Left ventricle myocardium superior (tissue), 1 donor: Measurements from ENCODE around the gene SOCS2. TPM values are rescaled to one million over a fixed set of nuclear protein-coding genes. Genes with fewer than 3 reads are reported as not detected.

Experiments
- ATAC-seq: fragments of 200-7000 bp; cut with Tn5 transposase; one replicate; pipeline ENCODE4 v1.9.1; 2020; ENCODE audit warnings: mild to moderate bottlenecking, moderate library complexity
- DNase-seq: peaks from one replicate; pipeline ENCODE4 v3.0.0-alpha.2; 2020
- intact Hi-C: fragments of 100-400 bp; cut with micrococcal nuclease; formaldehyde crosslinking; loops from one replicate; pipeline ENCODE4 v1.11.0; 2022
- total RNA-seq: library from RNA; stranded (reverse); fragmentation: NEBNext Ultra II Directional; extraction: Animal tissue kit (Norgen Biotek cat#: 25700); gene quantifications from one replicate; pipeline ENCODE4 v1.2.1, GENCODE V29; 2021
- donor health status: DM: no; HTN: yes; CAD: no; lungs with severe emphysema.

SOCS2 gene
- total RNA-seq, 1 donor from 2014 or later = 9.0 TPM

DNA sequence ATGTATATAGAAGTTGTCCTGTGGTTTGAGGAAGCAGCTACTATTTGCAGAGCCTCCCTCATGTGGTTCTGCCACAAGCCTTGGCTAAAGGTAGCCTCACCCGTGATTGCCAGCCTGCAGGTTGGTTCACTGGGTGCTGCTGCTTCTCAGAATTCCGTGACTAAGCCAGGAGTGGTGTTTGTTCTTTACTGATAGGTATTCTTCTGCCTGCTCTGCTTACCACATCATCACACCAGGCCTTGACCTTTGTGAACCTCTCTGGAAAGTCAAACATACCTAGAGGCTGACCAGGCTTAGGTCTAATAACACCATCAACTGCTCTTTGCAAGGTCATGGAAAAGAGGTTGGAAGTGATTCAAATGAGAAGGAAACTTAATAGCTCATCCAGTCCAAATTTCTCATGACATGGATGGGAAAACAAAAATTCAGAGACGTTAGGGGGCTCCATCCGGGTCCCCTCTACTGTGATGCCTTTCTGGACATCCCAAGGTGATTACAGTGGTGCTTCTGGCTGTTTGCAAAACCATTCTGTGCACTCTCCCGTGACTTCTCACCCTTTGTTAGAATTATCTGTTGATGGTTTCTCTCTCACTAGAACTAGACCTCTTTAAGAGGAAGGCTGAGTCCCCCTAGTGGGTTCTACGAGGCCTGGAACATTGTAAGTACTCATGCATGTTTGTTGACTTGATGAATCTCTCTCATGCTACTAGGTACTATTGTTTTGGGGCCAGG, 8.5 kb upstream of the SOCS2 start:
- DNase-seq (no peak), ATAC-seq (no peak)
- intact Hi-C loops = loop anchor here (10.0 kb wide), 2 partner anchors 59 to 421 kb away; no protein-coding TSS in a partner anchor

GRCh38 chr12:93565760-93566159, 6.7 kb upstream of the SOCS2 start:
- DNase-seq = no peak

DNA sequence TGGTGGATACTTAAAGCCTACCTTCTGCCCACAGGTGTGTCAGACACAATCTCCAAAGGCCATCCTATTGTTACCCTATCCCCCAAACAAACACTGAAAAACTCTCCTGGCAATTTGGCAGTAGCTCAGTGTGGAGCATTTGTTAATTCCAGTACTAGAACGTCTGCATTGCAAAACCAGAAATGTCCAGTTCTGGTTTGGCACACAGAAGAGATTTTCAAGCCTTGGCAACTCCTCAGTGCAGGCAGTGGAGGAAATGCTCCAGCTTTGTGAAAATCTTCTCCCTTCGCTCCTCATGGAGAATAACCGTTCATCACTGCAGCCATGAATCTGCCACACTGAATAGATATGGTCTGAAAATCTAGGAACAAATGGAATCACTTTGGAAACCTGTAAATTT, 5.3 kb upstream of the SOCS2 start:
- ATAC-seq = no peak
- intact Hi-C loops = loop anchor here (5.0 to 10.0 kb wide), 3 partner anchors 62 to 535 kb away; no protein-coding TSS in a partner anchor
- DNase-seq = no peak

More at GRCh38 chr12:93565760-93566159, 6.7 kb upstream of the SOCS2 start:
- intact Hi-C loops = loop anchor here (5.0 to 10.0 kb wide), 3 partner anchors 61 to 537 kb away; no protein-coding TSS in a partner anchor
- ATAC-seq = no peak

DNA sequence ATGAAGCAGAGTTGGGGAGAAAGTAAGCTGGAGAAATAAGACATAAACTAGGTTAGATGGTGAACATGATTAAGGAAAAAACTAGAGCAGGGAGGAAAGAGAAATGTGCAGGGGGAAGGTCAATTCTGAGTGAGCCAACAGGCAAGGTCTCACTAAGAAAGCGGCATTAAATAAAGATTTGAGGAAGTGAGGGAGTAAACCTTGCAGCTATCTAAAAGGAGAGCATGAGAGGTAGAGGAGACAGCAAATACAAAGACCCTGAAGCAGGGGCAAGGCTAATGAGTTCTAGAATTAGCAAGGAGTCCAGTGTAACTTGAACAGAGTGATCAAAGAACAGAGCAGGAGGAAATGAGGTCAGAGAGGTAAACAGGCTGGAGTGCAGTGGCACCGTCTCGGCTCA, 4.4 kb upstream of the SOCS2 start:
- intact Hi-C loops = loop anchor here (5.0 to 10.0 kb wide), 3 partner anchors 63 to 534 kb away; no protein-coding TSS in a partner anchor
- no peak for DNase-seq
- ATAC-seq = no peak

DNA sequence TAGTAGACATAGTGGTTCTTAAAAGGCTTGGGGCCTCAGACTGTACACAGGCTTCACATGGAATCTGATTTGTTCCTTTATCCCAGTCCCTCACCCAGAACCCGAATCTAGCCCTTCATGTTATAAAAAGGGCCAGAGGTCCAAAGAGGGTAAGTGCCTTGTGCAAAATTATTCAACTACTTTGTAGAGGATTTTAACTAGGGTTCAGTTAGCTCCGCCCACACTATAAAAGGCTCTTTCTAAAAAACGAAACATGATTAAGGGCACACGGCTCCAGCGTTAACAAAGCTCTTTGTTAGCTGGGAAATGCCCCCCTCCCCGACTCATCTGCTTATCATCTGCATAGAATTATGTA, 3.2 kb upstream of the SOCS2 start:
- intact Hi-C loops = loop anchor here (5.0 to 10.0 kb wide), 3 partner anchors 64 to 533 kb away; no protein-coding TSS in a partner anchor
- DNase-seq (no peak), ATAC-seq (no peak)

GRCh38 chr12:93569656-93570551, 2.6 kb upstream of the SOCS2 start:
- peak; percentile 89 for DNase-seq
- peak; percentile 77 for ATAC-seq
- intact Hi-C loops = loop anchor here (5.0 to 10.0 kb wide), 3 partner anchors 65 to 532 kb away; no protein-coding TSS in a partner anchor

GRCh38 chr12:93570552-93571364, 1.7 kb upstream of the SOCS2 start:
- ATAC-seq (peak; percentile 85), DNase-seq (peak; percentile 97)
- intact Hi-C loops = no loop called here

DNA sequence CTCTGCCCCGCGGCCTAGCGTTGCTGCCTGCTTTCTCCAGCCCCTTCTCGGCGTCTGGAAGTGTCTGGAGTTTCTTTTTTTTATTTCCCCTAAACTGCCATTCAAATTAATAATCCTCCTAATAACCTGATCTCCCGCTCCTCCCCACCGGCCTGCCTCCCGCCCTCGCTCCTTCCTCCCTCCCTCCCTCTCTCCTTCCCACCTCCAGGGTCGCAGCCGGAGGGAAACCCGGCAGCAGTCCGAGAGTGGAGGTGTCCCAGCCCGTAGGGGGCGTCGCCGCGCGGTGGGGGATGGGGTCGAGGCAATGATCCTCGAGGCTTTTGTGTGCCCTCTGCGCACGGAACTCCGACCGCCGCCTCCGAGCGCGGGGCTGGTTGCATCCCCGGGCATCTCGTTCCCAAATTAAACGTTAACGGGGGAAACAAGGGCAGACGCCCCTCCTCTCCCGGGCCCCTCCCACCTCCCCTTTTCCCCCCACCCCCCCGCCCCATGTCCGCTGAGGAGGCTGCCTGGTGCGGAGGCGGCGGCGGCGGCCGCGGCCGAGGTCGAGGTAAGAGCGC, 1.0 kb upstream of the SOCS2 start:
- DNase-seq (peak; percentile 84), ATAC-seq (peak; percentile 56)
- intact Hi-C loops = no loop called here

DNA sequence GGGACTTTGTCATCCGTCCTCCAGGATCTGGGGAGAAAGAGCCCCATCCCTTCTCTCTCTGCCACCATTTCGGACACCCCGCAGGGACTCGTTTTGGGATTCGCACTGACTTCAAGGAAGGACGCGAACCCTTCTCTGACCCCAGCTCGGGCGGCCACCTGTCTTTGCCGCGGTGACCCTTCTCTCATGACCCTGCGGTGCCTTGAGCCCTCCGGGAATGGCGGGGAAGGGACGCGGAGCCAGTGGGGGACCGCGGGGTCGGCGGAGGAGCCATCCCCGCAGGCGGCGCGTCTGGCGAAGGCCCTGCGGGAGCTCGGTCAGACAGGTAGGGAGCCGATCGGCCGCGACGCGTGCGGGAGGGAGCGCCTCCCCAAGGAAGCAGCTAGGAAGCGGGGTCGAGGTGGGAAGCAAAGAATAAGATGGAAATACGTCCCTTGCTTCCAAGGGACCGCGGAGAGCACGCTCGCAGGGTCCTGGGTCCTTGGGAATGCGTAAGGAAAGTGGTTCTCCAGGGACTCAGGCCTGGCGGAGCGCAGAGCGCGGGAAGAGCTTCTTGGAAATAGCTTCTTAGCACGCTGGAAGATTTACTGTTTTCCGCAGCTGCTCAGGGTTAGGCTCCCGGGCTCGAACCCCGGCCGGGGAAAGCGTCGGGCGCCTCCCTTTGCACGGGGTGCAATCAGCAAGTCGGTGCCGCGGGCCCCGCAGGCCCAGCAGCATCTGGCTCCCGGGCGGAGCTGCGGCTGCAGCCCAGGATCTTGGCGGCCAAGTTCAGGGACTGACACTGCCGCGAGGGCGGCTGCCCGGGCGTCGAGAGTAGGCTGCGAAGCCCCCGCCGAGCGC, 457 bp downstream of the SOCS2 start:
- intact Hi-C loops = no loop called here
- ATAC-seq = no peak
- DNase-seq = peak; percentile 68

GRCh38 chr12:93573552-93574223, 1.2 kb downstream of the SOCS2 start:
- intact Hi-C loops = no loop called here
- no peak for ATAC-seq

DNA sequence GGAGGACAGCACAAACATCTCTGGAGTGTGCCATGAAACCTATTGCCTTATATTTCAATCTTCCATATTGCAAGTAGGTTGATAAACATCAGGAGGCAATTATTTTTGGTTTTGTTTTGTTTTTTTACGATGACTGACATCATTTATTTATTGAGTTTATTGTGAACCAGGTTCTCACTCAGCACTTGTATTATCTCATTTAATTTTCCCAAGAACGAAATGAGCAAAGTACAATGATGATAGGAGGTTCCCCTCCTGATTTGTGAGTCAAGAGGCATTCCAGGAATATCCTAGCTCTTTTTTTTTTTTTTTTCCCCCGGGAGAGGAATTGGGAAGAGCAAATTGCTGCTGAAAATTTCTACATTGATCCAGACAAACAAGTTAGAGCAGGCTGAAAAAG, 4.7 kb downstream of the SOCS2 start:
- ATAC-seq (no peak), DNase-seq (no peak)
- intact Hi-C loops = no loop called here

More at GRCh38 chr12:93573552-93574223, 1.2 kb downstream of the SOCS2 start:
- no peak for DNase-seq

DNA sequence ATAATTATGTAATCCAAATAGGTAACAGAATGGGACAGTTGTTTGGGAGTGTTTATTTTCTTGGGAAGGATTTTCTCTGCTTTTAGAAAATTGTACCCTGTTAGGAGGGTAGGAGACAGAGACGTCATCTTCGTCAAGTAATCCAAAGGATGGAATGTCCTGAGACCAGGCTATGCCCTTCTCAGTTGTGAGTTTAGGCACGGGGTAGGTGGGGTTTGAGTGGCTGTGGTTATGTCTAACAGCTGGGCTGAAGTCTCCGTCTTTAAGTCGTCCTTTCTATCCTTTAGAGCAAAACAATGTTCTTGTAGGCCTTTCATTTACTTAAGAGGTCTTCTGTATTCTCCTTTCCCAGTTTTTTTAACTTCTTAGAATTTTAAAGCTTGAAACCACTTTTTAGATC, 5.7 kb downstream of the SOCS2 start:
- intact Hi-C loops = no loop called here
- ATAC-seq (no peak), DNase-seq (no peak)

- DNase-seq (no peak), ATAC-seq (no peak)
- intact Hi-C loops = no loop called here
Observed at GRCh38 chr12:93580682-93581081, 8.2 kb downstream of the SOCS2 start.

DNA sequence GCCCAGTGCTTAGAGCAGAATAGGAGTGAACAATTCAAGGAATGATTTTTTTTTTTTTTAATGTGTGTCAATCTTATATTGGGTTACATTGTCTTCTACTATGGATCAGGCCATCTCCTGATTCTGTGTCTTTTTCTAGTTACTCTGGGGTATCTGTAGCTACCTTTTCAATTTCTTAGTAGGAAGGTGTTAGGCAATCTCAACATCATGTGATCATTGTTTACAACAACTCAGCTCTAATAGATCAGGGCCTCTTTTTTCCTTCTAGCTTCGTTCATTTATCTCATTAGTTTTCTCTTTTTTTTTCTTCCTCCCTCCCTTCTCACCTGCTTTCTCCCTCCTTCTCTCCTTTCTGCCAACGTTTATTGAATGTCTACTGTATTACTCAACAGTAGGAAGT, 8.9 kb downstream of the SOCS2 start:
- ATAC-seq (no peak), DNase-seq (no peak)
- intact Hi-C loops = no loop called here

DNA sequence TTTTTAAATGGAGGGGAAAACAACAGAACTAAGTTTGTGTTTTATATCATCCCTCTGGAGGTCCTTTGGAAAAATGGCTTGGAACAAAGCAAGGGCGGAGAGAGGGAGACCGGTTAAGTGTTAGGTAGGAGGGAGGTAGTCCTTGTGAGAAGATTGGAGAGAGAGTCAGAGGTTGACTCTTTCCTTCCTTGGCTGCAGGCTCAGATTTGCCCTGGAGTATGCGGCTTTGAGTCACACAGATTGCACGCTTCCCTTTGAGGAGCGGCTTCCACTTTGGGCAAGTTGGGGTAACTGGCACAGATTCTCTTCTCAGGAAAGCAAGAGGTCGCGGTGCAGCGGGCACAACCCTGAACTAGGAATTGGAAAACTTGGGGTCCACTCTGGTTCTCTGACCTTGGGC, 9.9 kb downstream of the SOCS2 start:
- intact Hi-C loops = no loop called here
- DNase-seq = no peak
- no peak for ATAC-seq

DNA sequence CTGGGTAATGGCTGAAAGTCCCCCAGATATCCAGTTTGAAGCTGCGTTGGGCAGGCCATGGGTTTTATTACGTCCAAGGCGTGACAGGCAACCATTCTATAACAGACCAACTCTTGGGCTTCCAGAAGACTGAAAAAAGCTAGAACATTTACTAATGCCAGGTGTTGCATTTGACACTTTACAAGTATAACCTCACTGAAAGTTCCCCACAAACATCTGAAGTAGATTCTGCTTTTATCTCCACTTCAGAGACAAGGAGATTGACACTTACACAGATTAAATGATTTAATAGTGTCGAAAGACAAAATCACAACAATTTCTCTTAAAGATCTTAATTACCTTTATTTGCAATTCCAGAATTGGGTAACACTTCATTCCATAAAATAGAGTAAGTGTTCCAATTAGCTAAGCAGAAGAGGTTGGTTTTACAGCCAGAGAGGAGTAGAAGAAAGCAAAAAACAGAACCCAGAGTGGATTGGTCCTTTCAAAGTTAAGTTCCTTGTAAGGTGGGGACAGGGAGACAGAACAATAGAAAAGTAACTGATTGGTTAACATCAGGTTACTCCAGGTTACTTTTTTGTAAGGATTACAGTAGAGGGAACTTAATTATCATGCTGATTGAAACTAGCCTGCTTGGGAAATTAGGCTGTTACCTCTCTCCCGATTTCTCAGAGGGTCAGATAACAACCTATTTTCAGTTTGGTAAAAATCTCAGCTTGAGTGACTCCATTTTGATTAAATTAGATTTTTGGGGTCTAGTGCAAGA, 11.3 kb downstream of the SOCS2 start:
- DNase-seq (no peak), ATAC-seq (no peak)
- intact Hi-C loops = no loop called here

GRCh38 chr12:93585247-93585646, 12.8 kb downstream of the SOCS2 start:
- DNase-seq = no peak
- intact Hi-C loops = no loop called here

More at GRCh38 chr12:93585247-93585646, 12.8 kb downstream of the SOCS2 start:
- ATAC-seq = no peak
